GM13976 (cell line): ENCODE results near the gene HPGD.
"Not testable (repeated sequence)": the region's sequence is repeated elsewhere in the genome, so short reads cannot be mapped to it uniquely, and the experiment has no call there.

Experiments
- DNase-seq: peaks from one replicate; pipeline ENCODE4 v3.0.0; 2012; ENCODE audit warnings: low spot score
- CTCF ChIP-seq: IDR thresholded peaks from 2 replicates; pipeline ENCODE4 v1.5.1; 2012; ENCODE audit warnings: borderline replicate concordance, mild to moderate bottlenecking; ENCODE audit not compliant: insufficient read depth; ENCODE audit errors: extremely low read depth, missing control alignments, control extremely low read depth
- in situ Hi-C: fragments of 300-500 bp; cut with MboI; formaldehyde crosslinking; loops from one replicate; pipeline ENCODE4 v1.12.0; 2022; ENCODE audit warnings: low sequenced_read_pairs, mixed read lengths, inconsistent platforms; ENCODE audit not compliant: unreplicated experiment

HPGD gene

GRCh38 chr4:174490451-174490961 is 31.8 kb downstream of the HPGD start:
- in situ Hi-C loops, result no loop called here
- no peak for DNase-seq
- no peak for TF ChIP-seq CTCF

GRCh38 chr4:174488368-174488767 is 33.9 kb downstream of the HPGD start:
- in situ Hi-C loops, DNase-seq: not testable (repeated sequence)

- no peak for TF ChIP-seq CTCF
- no peak for DNase-seq
- in situ Hi-C loops, result no loop called here
Observed at GRCh38 chr4:174485025-174485424, 37.3 kb downstream of the HPGD start.

- DNase-seq, result no peak
- TF ChIP-seq CTCF, result no peak
- in situ Hi-C loops, result no loop called here
Observed at GRCh38 chr4:174483792-174484191, 38.5 kb downstream of the HPGD start.

GRCh38 chr4:174479140-174479539 is 43.1 kb downstream of the HPGD start:
- DNase-seq, result no peak
- in situ Hi-C loops, result no loop called here
- no peak for TF ChIP-seq CTCF

GRCh38 chr4:174475528-174475927 is 46.8 kb downstream of the HPGD start:
- DNase-seq, result no peak
- in situ Hi-C loops, result no loop called here
- TF ChIP-seq CTCF, result no peak

GRCh38 chr4:174474457-174475075 is 47.7 kb downstream of the HPGD start:
- no peak for DNase-seq
- no peak for TF ChIP-seq CTCF
- in situ Hi-C loops, result no loop called here
